Posterior vena cava (tissue), 2 donors: ENCODE results near the gene DCP1B. TPM values are rescaled to one million over a fixed set of nuclear protein-coding genes. Genes with fewer than 3 reads are reported as not detected.
A peak's percentile ranks its signal among the peaks of the same experiment; 100 is the strongest.

Experiments used
- DNase-seq: peaks from one replicate; pipeline ENCODE4 v3.0.0-alpha.2; 2020; ENCODE audit warnings: low spot score
- intact Hi-C, 2 donors: fragments of 100-400 bp; cut with DNase I; formaldehyde crosslinking; loops; one replicate each; pipeline versions ENCODE4 v1.14.1 to v1.14.2; 2022 to 2023
- total RNA-seq, 2 donors: library from RNA; stranded (reverse); fragmentation: NEBNext Ultra II Directional; extraction: Animal tissue kit (Norgen Biotek cat#: 25700); gene quantifications; one replicate each; pipeline ENCODE4 v1.2.1, GENCODE V29; 2021
- donor health status: DM: yes; HTN: yes; CAD: no.
- donor health status: DM: yes; HTN: yes; CAD: no.

DCP1B gene
- total RNA-seq, 2 donors from 2014 or later = 14.6 to 18.0 TPM

- intact Hi-C loops = loop anchor here in 1 of 2 donors (5.0 kb wide), 1 partner anchor 131 kb away; no protein-coding TSS in a partner anchor
Measured at GRCh38 chr12:1928439-1929121, 75.7 kb downstream of the DCP1B start.

GRCh38 chr12:1927751-1928351 lies 76.4 kb downstream of the DCP1B start:
- no peak for DNase-seq
- intact Hi-C loops = loop anchor here in 1 of 2 donors (5.0 kb wide), 1 partner anchor 131 kb away; no protein-coding TSS in a partner anchor

More at GRCh38 chr12:1928439-1929121, 75.7 kb downstream of the DCP1B start:
- no peak for DNase-seq

- intact Hi-C loops = loop anchor here in 1 of 2 donors (5.0 kb wide), 1 partner anchor 130 kb away; no protein-coding TSS in a partner anchor
Measured at GRCh38 chr12:1927051-1927680, 77.1 kb downstream of the DCP1B start.

GRCh38 chr12:1926251-1926657 lies 78.0 kb downstream of the DCP1B start:
- intact Hi-C loops = loop anchor here in 1 of 2 donors (5.0 kb wide), 1 partner anchor 129 kb away; no protein-coding TSS in a partner anchor
- no peak for DNase-seq

More at GRCh38 chr12:1927051-1927680, 77.1 kb downstream of the DCP1B start:
- no peak for DNase-seq

GRCh38 chr12:1925684-1926006 lies 78.6 kb downstream of the DCP1B start:
- no peak for DNase-seq
- intact Hi-C loops = loop anchor here in 1 of 2 donors (5.0 kb wide), 1 partner anchor 128 kb away; no protein-coding TSS in a partner anchor

- intact Hi-C loops = loop anchor here in 1 of 2 donors (5.0 kb wide), 1 partner anchor 128 kb away; no protein-coding TSS in a partner anchor
- DNase-seq = no peak
Measured at GRCh38 chr12:1924996-1925683, 79.1 kb downstream of the DCP1B start.

- DNase-seq = no peak
- intact Hi-C loops = no loop called here
Measured at GRCh38 chr12:1922985-1923384, 81.3 kb downstream of the DCP1B start.

GRCh38 chr12:1922075-1922709 lies 82.1 kb downstream of the DCP1B start:
- peak; percentile 80 for DNase-seq
- intact Hi-C loops = no loop called here

GRCh38 chr12:1920971-1921370 lies 83.3 kb downstream of the DCP1B start:
- intact Hi-C loops = no loop called here
- peak; percentile 85 for DNase-seq

GRCh38 chr12:1920436-1920835 lies 83.8 kb downstream of the DCP1B start:
- intact Hi-C loops = no loop called here
- DNase-seq = no peak

- DNase-seq = no peak
- intact Hi-C loops = no loop called here
Measured at GRCh38 chr12:1919763-1920162, 84.5 kb downstream of the DCP1B start.

GRCh38 chr12:1919284-1919683 lies 85.0 kb downstream of the DCP1B start:
- DNase-seq = no peak
- intact Hi-C loops = no loop called here

- intact Hi-C loops = no loop called here
- DNase-seq = no peak
Measured at GRCh38 chr12:1918884-1919236, 85.4 kb downstream of the DCP1B start.

- intact Hi-C loops = no loop called here
- DNase-seq = peak; percentile 83
Measured at GRCh38 chr12:1918081-1918883, 86.0 kb downstream of the DCP1B start, which contains the start of gene CACNA2D4. Gene CACNA2D4 (minus strand): TSS chr12:1918652. CDS start chr12:1918473, 179 bp downstream.

GRCh38 chr12:1917172-1918070 lies 86.8 kb downstream of the DCP1B start:
- DNase-seq = no peak
- intact Hi-C loops = no loop called here

- peak; percentile 82 for DNase-seq
- intact Hi-C loops = no loop called here
Measured at GRCh38 chr12:1916371-1917171, 87.7 kb downstream of the DCP1B start.
